Activated CD8-positive, alpha-beta memory T cell treated with anti-CD3 and anti-CD28 coated beads for 36 hours (primary cell): Measurements from ENCODE around the gene METAP2. TPM values are rescaled to one million over a fixed set of nuclear protein-coding genes. Genes with fewer than 3 reads are reported as not detected.

Source experiments
- CTCF ChIA-PET: fragments of 350-600 bp; sonication (Branson Sonifier 250); formaldehyde crosslinking; loops from one replicate; lab custom pipeline; 2021; ENCODE audit warnings: antibody characterized with exemption; lab: Charles Lee
- POLR2A ChIA-PET: fragments of 350-600 bp; sonication (Branson Sonifier 250); formaldehyde crosslinking; loops from one replicate; lab custom pipeline; 2021; ENCODE audit warnings: antibody characterized with exemption; lab: Charles Lee
- total RNA-seq, 2 experiments: library from RNA; stranded (reverse); gene quantifications; one replicate each; pipeline ENCODE4 v1.2.3, GENCODE V29; 2021

Gene METAP2
- total RNA-seq, 2 experiments from 2014 or later, result 117 to 122 TPM

GRCh38 chr12:95504140-95504539 is 30.2 kb downstream of the METAP2 start:
- POLR2A ChIA-PET, result no interaction called here
- CTCF ChIA-PET, result no interaction called here

DNA sequence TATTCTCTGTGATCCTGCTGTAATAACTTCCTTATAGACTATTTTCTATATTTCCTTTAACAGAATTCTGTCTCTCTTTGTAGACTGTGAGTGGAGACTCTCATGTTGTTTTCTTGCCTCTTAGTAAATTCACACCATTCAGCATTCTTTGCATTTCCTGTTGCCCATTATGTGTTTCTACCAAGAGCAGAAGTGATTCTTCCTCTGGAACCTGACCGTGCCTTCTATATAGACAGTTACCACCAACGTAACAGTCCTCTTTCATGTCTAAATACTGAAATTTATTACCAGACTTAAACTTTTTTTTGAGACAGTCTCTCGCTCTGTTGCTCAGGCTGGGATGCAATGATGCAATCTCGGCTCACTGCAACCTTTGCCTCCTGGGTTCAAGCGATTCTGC is 31.1 kb downstream of the METAP2 start:
- CTCF ChIA-PET, result no interaction called here
- POLR2A ChIA-PET, result no interaction called here

- POLR2A ChIA-PET, result no interaction called here
- CTCF ChIA-PET, result no interaction called here
Observed at GRCh38 chr12:95506707-95507523, 33.0 kb downstream of the METAP2 start.

DNA sequence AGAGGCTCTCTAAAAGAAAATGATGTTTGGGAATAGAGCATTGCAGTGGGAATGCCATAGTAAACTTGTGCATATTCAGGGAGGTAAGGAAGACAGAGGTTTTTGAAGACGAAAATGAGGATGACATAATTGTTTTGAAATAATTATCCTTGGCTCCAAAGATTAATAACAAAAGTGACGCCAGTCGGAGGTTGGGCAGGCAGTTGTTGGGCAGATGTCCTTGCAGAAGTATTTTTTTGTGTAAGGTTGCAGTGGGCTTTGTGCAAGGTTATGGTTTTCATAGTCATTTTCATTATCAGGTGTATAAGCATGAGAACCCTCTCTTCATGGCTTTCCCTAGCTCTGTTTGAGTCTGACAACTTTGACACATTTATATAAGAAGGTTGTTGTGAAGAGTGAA is 35.3 kb downstream of the METAP2 start:
- ChIA-PET POLR2A (no interaction called here), CTCF (no interaction called here)

- CTCF ChIA-PET, result no interaction called here
- POLR2A ChIA-PET, result no interaction called here
Observed at GRCh38 chr12:95511977-95512376, 38.0 kb downstream of the METAP2 start.

- CTCF ChIA-PET, result interaction anchor here (0.5 to 2.6 kb wide), 2 partner anchors 21 to 277 kb away, joined by 3 to 7 read pairs; no protein-coding TSS in a partner anchor
- POLR2A ChIA-PET, result no interaction called here
Observed at GRCh38 chr12:95513599-95513998, 39.6 kb downstream of the METAP2 start.

DNA sequence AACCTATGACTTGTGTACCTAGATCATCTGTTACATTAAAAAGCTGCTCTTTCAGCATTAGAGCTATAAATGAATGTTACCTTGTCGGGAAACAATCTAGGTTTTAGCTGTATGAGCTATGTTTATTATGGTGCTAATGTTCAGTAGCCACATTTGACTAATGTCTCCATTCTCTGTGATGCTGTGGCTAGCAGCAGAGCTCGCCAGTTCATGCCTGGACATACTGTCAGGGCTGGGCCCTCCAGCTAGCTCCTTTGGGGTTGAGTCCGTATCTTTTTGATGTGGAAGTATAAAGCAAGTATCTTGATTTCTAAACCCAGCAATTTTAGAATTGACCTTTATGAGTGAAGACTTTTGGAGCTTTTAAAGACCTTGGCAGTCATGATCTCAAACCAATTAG is 41.2 kb downstream of the METAP2 start:
- CTCF ChIA-PET, result interaction anchor here (2.6 kb wide), 1 partner anchor 19 kb away, joined by 7 read pairs; no protein-coding TSS in a partner anchor

GRCh38 chr12:95516757-95517156 is 42.8 kb downstream of the METAP2 start:
- CTCF ChIA-PET, result interaction anchor here (0.6 to 1.0 kb wide), 2 partner anchors 18 to 839 kb away, joined by 3 read pairs; no protein-coding TSS in a partner anchor

More for the DNA sequence above, 41.2 kb downstream of the METAP2 start:
- POLR2A ChIA-PET, result no interaction called here

GRCh38 chr12:95517246-95517645 is 43.3 kb downstream of the METAP2 start:
- ChIA-PET POLR2A (interaction anchor here (0.6 kb wide), 1 partner anchor 42 kb away, joined by 3 read pairs; no protein-coding TSS in a partner anchor), CTCF (interaction anchor here (1.0 kb wide), 1 partner anchor 17 kb away, joined by 3 read pairs; no protein-coding TSS in a partner anchor)

More at GRCh38 chr12:95516757-95517156, 42.8 kb downstream of the METAP2 start:
- POLR2A ChIA-PET, result interaction anchor here (0.6 kb wide), 1 partner anchor 42 kb away, joined by 3 read pairs; no protein-coding TSS in a partner anchor

DNA sequence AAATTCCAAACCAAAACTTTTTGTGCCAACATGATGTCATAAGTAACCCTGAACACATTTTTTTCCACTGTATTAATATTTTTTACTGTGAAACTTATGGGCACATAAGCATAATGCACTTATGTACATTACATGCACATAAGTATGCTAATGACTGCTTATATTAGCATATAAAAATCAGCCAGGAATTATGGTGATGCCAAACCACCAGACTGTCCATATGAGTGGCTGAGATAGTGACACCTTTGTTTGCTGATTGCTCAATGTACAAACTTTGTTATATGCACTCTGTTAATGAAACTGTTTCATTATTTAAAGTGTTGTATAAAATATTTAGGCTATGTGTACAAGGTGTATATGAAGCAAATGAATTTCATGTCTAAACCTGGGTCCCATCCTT is 45.0 kb downstream of the METAP2 start:
- ChIA-PET CTCF (no interaction called here), POLR2A (no interaction called here)

DNA sequence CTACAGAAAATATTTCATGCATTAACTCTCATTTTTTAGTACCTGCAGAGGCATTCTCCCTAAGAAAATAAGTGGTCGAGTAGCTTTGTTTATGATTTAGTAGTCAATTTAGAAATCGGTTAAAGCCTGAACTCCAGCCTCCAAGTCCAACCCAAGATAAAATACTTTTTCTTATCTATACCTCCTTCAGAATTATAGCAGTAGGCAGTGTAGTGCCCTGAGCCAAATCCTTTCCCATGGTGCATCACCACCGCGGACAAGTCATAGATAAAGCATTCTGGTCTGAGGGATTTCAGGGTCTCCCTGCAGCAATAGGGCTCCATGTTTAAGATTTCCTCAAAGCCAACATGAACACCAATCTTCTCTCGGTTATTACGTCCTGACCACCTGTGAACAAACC is 46.9 kb downstream of the METAP2 start:
- ChIA-PET CTCF (no interaction called here), POLR2A (no interaction called here)

- POLR2A ChIA-PET, result no interaction called here
- CTCF ChIA-PET, result interaction anchor here (1.2 kb wide), 1 partner anchor 10 kb away, joined by 3 read pairs; no protein-coding TSS in a partner anchor
Observed at GRCh38 chr12:95522692-95523091, 48.7 kb downstream of the METAP2 start.

- CTCF ChIA-PET, result interaction anchor here (0.6 to 1.3 kb wide), 2 partner anchors 10 to 314 kb away, joined by 3 to 4 read pairs; no protein-coding TSS in a partner anchor
Observed at GRCh38 chr12:95528431-95528830, 54.5 kb downstream of the METAP2 start.

GRCh38 chr12:95529693-95530225 is 55.8 kb downstream of the METAP2 start:
- ChIA-PET POLR2A (no interaction called here), CTCF (interaction anchor here (0.6 kb wide), 1 partner anchor 153 kb away, joined by 4 read pairs; no protein-coding TSS in a partner anchor)

More at GRCh38 chr12:95528431-95528830, 54.5 kb downstream of the METAP2 start:
- POLR2A ChIA-PET, result no interaction called here

GRCh38 chr12:95532851-95533250 is 58.9 kb downstream of the METAP2 start:
- POLR2A ChIA-PET, result no interaction called here
- CTCF ChIA-PET, result interaction anchor here (1.2 kb wide), 1 partner anchor 10 kb away, joined by 3 read pairs; no protein-coding TSS in a partner anchor

- POLR2A ChIA-PET, result interaction anchor here (0.6 to 0.7 kb wide), 2 partner anchors 295 to 501 kb away, joined by 3 to 6 read pairs; partner anchors contain the start of gene LTA4H
- CTCF ChIA-PET, result interaction anchor here (0.6 to 1.9 kb wide), 9 partner anchors 17 to 586 kb away, joined by 3 to 7 read pairs (median 3); partner anchors contain the start of gene METAP2
Observed at GRCh38 chr12:95533985-95534384, 60.0 kb downstream of the METAP2 start.

DNA sequence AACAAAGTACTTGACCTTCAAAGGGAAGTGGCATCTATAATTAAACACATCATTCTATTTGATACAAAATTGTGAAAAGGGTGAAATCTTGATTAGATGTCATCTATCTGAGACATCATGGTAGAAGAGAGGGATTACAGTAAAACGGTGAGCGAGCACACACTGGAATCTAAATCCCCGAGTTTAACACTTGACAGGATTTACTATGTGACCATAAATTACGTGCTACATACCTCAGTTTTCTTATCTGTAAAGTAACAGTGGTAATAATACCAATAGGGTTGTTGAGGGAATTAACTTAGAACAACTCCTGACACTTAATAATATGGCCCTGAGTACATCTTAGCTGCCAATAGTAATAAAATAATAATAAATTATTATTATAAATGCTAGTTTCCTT is 64.1 kb downstream of the METAP2 start:
- ChIA-PET CTCF (interaction anchor here (0.7 to 1.2 kb wide), 2 partner anchors 10 to 369 kb away, joined by 3 read pairs; no protein-coding TSS in a partner anchor), POLR2A (interaction anchor here (1.0 kb wide), 1 partner anchor 10 kb away, joined by 9 read pairs; no protein-coding TSS in a partner anchor)

- ChIA-PET POLR2A (interaction anchor here (1.0 kb wide), 1 partner anchor 10 kb away, joined by 9 read pairs; no protein-coding TSS in a partner anchor), CTCF (interaction anchor here (0.6 to 1.2 kb wide), 3 partner anchors 10 to 668 kb away, joined by 3 read pairs; no protein-coding TSS in a partner anchor)
Observed at GRCh38 chr12:95538656-95539055, 64.7 kb downstream of the METAP2 start.

DNA sequence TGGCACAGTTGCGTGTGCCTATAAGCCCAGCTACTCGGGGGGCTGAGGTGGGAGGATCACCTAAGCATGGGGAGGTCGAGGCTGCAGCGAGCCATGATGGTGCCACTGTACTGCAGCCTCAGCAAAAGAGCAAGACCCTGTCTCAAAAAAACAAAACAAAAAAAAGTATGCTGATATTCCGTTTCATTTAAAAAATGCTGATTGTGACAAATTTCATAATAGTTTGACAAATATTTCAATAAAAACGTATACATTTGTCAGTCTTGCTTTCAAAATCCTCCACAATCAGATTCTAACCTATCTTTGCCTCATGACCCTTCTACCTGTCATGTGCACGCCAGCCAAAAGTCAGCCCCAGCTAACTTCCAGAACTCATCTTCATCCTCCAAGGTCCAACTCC is 67.5 kb downstream of the METAP2 start:
- CTCF ChIA-PET, result no interaction called here
- POLR2A ChIA-PET, result no interaction called here
